Trophoblast cell (in vitro differentiated cells and primary cell): ENCODE results near the gene DDX39B.
A peak's percentile ranks its signal among the peaks of the same experiment; 100 is the strongest.

Source experiments
- DNase-seq, 2 donors: peaks; one replicate each; pipeline ENCODE4 v3.0.0-alpha.2; 2016
- H2AFZ ChIP-seq: 2 replicates; pipeline ENCODE4 v1.6.1; 2013; ENCODE audit warnings: low read length, moderate library complexity, mild to moderate bottlenecking; ENCODE audit not compliant: insufficient read depth, poor library complexity
- H2AK5ac ChIP-seq: 2 replicates; pipeline ENCODE4 v1.6.1; 2013; ENCODE audit warnings: mild to moderate bottlenecking, low read length
- H2BK120ac ChIP-seq: 2 replicates; pipeline ENCODE4 v1.6.1; 2013; ENCODE audit warnings: low read length, mild to moderate bottlenecking, moderate library complexity; ENCODE audit not compliant: insufficient read depth, poor library complexity
- H2BK12ac ChIP-seq: 2 replicates; pipeline ENCODE4 v1.6.1; 2013; ENCODE audit warnings: mild to moderate bottlenecking, low read length, moderate library complexity
- H2BK5ac ChIP-seq: 2 replicates; pipeline ENCODE4 v1.6.1; 2013; ENCODE audit warnings: low read length, low read depth, moderate library complexity, mild to moderate bottlenecking; ENCODE audit not compliant: poor library complexity
- H3K14ac ChIP-seq: 2 replicates; pipeline ENCODE4 v1.6.1; 2013; ENCODE audit warnings: mild to moderate bottlenecking, low read length
- H3K18ac ChIP-seq: 2 replicates; pipeline ENCODE4 v1.6.1; 2013; ENCODE audit warnings: mild to moderate bottlenecking, low read length
- H3K23ac ChIP-seq: 2 replicates; pipeline ENCODE4 v1.6.1; 2013; ENCODE audit warnings: low read length
- H3K27ac ChIP-seq: 2 replicates; pipeline ENCODE4 v1.5.1; 2013; ENCODE audit warnings: low read depth, mild to moderate bottlenecking, inconsistent platforms, low read length, moderate library complexity
- H3K27me3 ChIP-seq: 2 replicates; pipeline ENCODE4 v1.6.1; 2013; ENCODE audit warnings: inconsistent platforms, mild to moderate bottlenecking, low read length, moderate library complexity; ENCODE audit not compliant: insufficient read depth
- H3K36me3 ChIP-seq, 2 experiments: 1 replicate in 1 of 2; 2 replicates in 1 of 2; pipeline ENCODE4 v1.6.1; 2013; ENCODE audit warnings: low read length in 2 of 2, mild to moderate bottlenecking in 2 of 2, moderate library complexity in 1 of 2; ENCODE audit not compliant: insufficient read depth in 2 of 2, control insufficient read depth in 1 of 2
- H3K4ac ChIP-seq: 2 replicates; pipeline ENCODE4 v1.6.1; 2013; ENCODE audit warnings: low read depth, mild to moderate bottlenecking, low read length, moderate library complexity
- H3K4me1 ChIP-seq, 2 experiments: 1 replicate in 1 of 2; 2 replicates in 1 of 2; pipeline ENCODE4 v1.6.1; 2013; ENCODE audit warnings: low read length in 2 of 2, mild to moderate bottlenecking in 2 of 2, moderate library complexity in 1 of 2; ENCODE audit not compliant: insufficient read depth in 2 of 2, control insufficient read depth in 1 of 2
- H3K4me2 ChIP-seq: 2 replicates; pipeline ENCODE4 v1.6.1; 2013; ENCODE audit warnings: inconsistent platforms, mild to moderate bottlenecking, low read length, moderate library complexity
- H3K4me3 ChIP-seq: 2 replicates; pipeline ENCODE4 v1.5.1; 2013; ENCODE audit warnings: mild to moderate bottlenecking, low read depth, low read length, inconsistent platforms
- H3K79me1 ChIP-seq: one replicate; pipeline ENCODE4 v1.6.1; 2013; ENCODE audit warnings: low read length
- H3K79me2 ChIP-seq: 2 replicates; pipeline ENCODE4 v1.6.1; 2013; ENCODE audit warnings: low read length, mild to moderate bottlenecking; ENCODE audit not compliant: control insufficient read depth, insufficient read depth, poor library complexity
- H3K9ac ChIP-seq: 2 replicates; pipeline ENCODE4 v1.6.1; 2013; ENCODE audit warnings: mild to moderate bottlenecking, low read length
- H3K9me3 ChIP-seq: 2 replicates; pipeline ENCODE4 v1.6.1; 2013; ENCODE audit warnings: low read depth, mild to moderate bottlenecking, control low read depth, inconsistent platforms, low read length; ENCODE audit not compliant: insufficient read depth
- H4K12ac ChIP-seq: 2 replicates; pipeline ENCODE4 v1.6.1; 2013; ENCODE audit warnings: low read depth, mild to moderate bottlenecking, low read length, moderate library complexity
- H4K8ac ChIP-seq: 2 replicates; pipeline ENCODE4 v1.6.1; 2013; ENCODE audit warnings: low read depth, mild to moderate bottlenecking, low read length, moderate library complexity
- H4K91ac ChIP-seq: one replicate; pipeline ENCODE4 v1.6.1; 2013; ENCODE audit warnings: low read depth, mild to moderate bottlenecking, low read length, moderate library complexity
- WGBS: extraction: QIAGEN DNeasy Blood & Tissue Kit; methylation state at CpG from one replicate; pipeline ENCODE4 v1.1.7; 2013; ENCODE audit warnings: missing lambda C conversion rate; ENCODE audit not compliant: insufficient read length, insufficient coverage; ENCODE audit errors: extremely low coverage; 5-methylcytosine and 5-hydroxymethylcytosine counted together

Gene DDX39B

GRCh38 chr6:31573239-31574105 lies 31.7 kb upstream of the DDX39B start:
- Histone ChIP-seq H2BK12ac (peak overlapping the region; percentile 93), H3K4me1 (peaks cover 41 to 49% of the 10 kb centered on the region in 2 experiments), H3K18ac (peak overlapping the region; percentile 69), H2BK5ac (peak overlapping the region; percentile 45), H4K91ac (peak overlapping the region; percentile 82), H2BK120ac (peak overlapping the region; percentile 80), H3K4ac (peak overlapping the region; percentile 19), H3K4me2 (no peak overlapping the region), H2AFZ (no peak overlapping the region), H3K27me3 (no peaks in the 10 kb centered on the region), H3K4me3 (no peak overlapping the region), H3K9ac (no peak overlapping the region), H3K14ac (peak overlapping the region; percentile 50), H2AK5ac (peak overlapping the region; percentile 96), H3K27ac (no peak overlapping the region), H3K23ac (no peak overlapping the region), H4K8ac (peak overlapping the region; percentile 51), H4K12ac (no peak overlapping the region), H3K79me1 (peaks cover 38% of the 10 kb centered on the region), H3K36me3 (no peaks in the 10 kb centered on the region), H3K9me3 (no peaks in the 10 kb centered on the region), H3K79me2 (no peaks in the 10 kb centered on the region)
- peak in 1 of 2 donors; percentile 26 for DNase-seq
- WGBS, result no CpG with 5 or more reads among the region's 9 CpGs

- Histone ChIP-seq H2BK12ac (peak within 1 kb of the TSS; percentile 93), H3K4me2 (no peak within 1 kb of the TSS), H2AFZ (no peak within 1 kb of the TSS), H3K4me3 (no peak within 1 kb of the TSS), H3K9ac (no peak within 1 kb of the TSS), H3K14ac (no peak within 1 kb of the TSS), H3K9me3 (no peaks in the 10 kb centered on the region), H2BK5ac (peak within 1 kb of the TSS; percentile 45), H3K79me2 (no peaks in the 10 kb centered on the region), H3K27ac (no peak within 1 kb of the TSS), H4K12ac (no peak within 1 kb of the TSS), H4K8ac (no peak within 1 kb of the TSS), H3K4ac (no peak within 1 kb of the TSS), H3K18ac (no peak within 1 kb of the TSS), H3K23ac (no peak within 1 kb of the TSS), H3K79me1 (peaks cover 29% of the 10 kb centered on the region), H2AK5ac (peak within 1 kb of the TSS; percentile 65), H3K36me3 (no peaks in the 10 kb centered on the region), H3K27me3 (no peaks in the 10 kb centered on the region), H3K4me1 (peaks cover 41 to 42% of the 10 kb centered on the region in 2 experiments), H4K91ac (peak within 1 kb of the TSS; percentile 82), H2BK120ac (peak within 1 kb of the TSS; percentile 25)
- DNase-seq, result no peak
- WGBS, result no CpG with 5 or more reads among the region's 27 CpGs
These were observed 30.5 kb upstream of the DDX39B start, which contains the start of gene LTA for GRCh38 chr6:31572041-31572911. LTA (plus strand) TSS chr6:31572289; CDS start chr6:31572743, 454 bp downstream.

GRCh38 chr6:31569861-31570536 lies 28.2 kb upstream of the DDX39B start:
- Histone ChIP-seq H2AK5ac (no peak overlapping the region), H3K36me3 (no peaks in the 10 kb centered on the region), H4K12ac (no peak overlapping the region), H2BK5ac (no peak overlapping the region), H4K91ac (no peak overlapping the region), H3K18ac (no peak overlapping the region), H3K4me2 (no peak overlapping the region), H3K9ac (no peak overlapping the region), H3K9me3 (no peaks in the 10 kb centered on the region), H3K4me1 (peaks cover 21 to 22% of the 10 kb centered on the region in 2 experiments), H3K27ac (no peak overlapping the region), H2BK12ac (no peak overlapping the region), H3K79me1 (peaks cover 15% of the 10 kb centered on the region), H3K23ac (no peak overlapping the region), H3K79me2 (no peaks in the 10 kb centered on the region), H3K27me3 (no peaks in the 10 kb centered on the region), H3K4me3 (no peak overlapping the region), H3K14ac (no peak overlapping the region), H2AFZ (no peak overlapping the region), H3K4ac (no peak overlapping the region), H2BK120ac (no peak overlapping the region), H4K8ac (no peak overlapping the region)
- WGBS, result no CpG with 5 or more reads among the region's 1 CpG
- no peak for DNase-seq

GRCh38 chr6:31568537-31568961 lies 26.7 kb upstream of the DDX39B start:
- no CpG with 5 or more reads among the region's 3 CpGs for WGBS
- Histone ChIP-seq H3K18ac (no peak overlapping the region), H3K4ac (no peak overlapping the region), H4K8ac (no peak overlapping the region), H3K27me3 (no peaks in the 10 kb centered on the region), H4K91ac (no peak overlapping the region), H2AK5ac (peak overlapping the region; percentile 84), H2BK5ac (no peak overlapping the region), H3K14ac (no peak overlapping the region), H3K36me3 (no peaks in the 10 kb centered on the region), H3K4me2 (no peak overlapping the region), H3K79me1 (peaks cover 6% of the 10 kb centered on the region), H3K4me1 (peaks cover 8 to 9% of the 10 kb centered on the region in 2 experiments), H3K27ac (no peak overlapping the region), H4K12ac (no peak overlapping the region), H3K9me3 (no peaks in the 10 kb centered on the region), H2AFZ (no peak overlapping the region), H3K23ac (no peak overlapping the region), H2BK120ac (no peak overlapping the region), H3K4me3 (no peak overlapping the region), H2BK12ac (peak overlapping the region; percentile 72), H3K9ac (no peak overlapping the region), H3K79me2 (no peaks in the 10 kb centered on the region)
- DNase-seq, result peak; percentile 31 to 44
